Nephron (organoid): ENCODE results near the gene RNF113B.
A peak's percentile ranks its signal among the peaks of the same experiment; 100 is the strongest.

Experiments
- H3K27ac Mint-ChIP-seq, 3 experiments: 2 replicates each; pipeline ENCODE4 v1.8.0; 2020; ENCODE audit warnings: mixed read lengths in 3 of 3, mild to moderate bottlenecking in 2 of 3, moderate library complexity in 1 of 3
- H3K27me3 Mint-ChIP-seq: 2 replicates; pipeline ENCODE4 v1.8.0; 2021; ENCODE audit warnings: low read depth, mild to moderate bottlenecking, moderate library complexity, mixed read lengths
- H3K36me3 Mint-ChIP-seq: 2 replicates; pipeline ENCODE4 v1.8.0; 2020; ENCODE audit warnings: low read depth, mixed read lengths
- H3K4me1 Mint-ChIP-seq: 2 replicates; pipeline ENCODE4 v1.8.0; 2020; ENCODE audit warnings: mixed read lengths
- H3K4me3 Mint-ChIP-seq, 3 experiments: 2 replicates each; pipeline ENCODE4 v1.8.0; 2020; ENCODE audit warnings: mild to moderate bottlenecking in 3 of 3, mixed read lengths in 3 of 3, moderate library complexity in 2 of 3
- H3K9me3 Mint-ChIP-seq: 2 replicates; pipeline ENCODE4 v1.8.0; 2020; ENCODE audit warnings: mixed read lengths
- CTCF ChIP-seq, 3 experiments: fragments of 200-600 bp; sonication (generic); IDR thresholded peaks; one replicate each; pipeline ENCODE4 v1.5.0; 2021; ENCODE audit warnings: antibody characterized with exemption in 3 of 3; ENCODE audit not compliant: unreplicated experiment in 3 of 3

The RNF113B gene

DNA sequence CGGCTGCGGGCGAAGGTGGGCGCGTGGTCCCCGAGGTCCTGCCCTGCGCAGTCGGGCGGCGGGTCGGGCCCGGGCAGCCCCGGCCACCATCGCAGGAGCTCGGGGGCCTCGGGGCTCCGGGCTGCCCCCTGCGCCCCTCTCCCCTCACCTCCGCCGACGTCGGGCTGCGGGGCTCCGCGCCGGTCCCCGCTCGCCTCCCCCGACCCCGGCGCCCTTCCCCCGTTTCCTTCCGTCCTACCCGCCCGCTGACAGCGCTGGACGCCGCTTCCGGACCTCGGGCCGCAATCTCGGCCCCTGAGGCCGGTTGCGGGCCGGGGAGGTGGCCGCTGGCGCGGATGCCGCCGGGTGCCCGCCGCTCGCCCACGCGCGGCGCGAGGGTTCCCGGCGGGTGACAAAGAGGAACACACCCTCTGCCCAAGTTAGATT lies 33.5 kb downstream of the RNF113B start:
- Mint-ChIP-seq H3K36me3 (peaks cover 5% of the 10 kb centered on the region), H3K4me1 (peaks cover 42% of the 10 kb centered on the region), H3K9me3 (no peaks in the 10 kb centered on the region), H3K27me3 (peaks cover 5% of the 10 kb centered on the region), H3K4me3 (peak overlapping the region; percentile 97 to 99 (median 97)), H3K27ac (peak overlapping the region; percentile 96 to 99 (median 98))
- TF ChIP-seq CTCF (IDR thresholded peaks at IDR 0.05; ENCODE audit: unreplicated experiment in 3 of 3): no peak

DNA sequence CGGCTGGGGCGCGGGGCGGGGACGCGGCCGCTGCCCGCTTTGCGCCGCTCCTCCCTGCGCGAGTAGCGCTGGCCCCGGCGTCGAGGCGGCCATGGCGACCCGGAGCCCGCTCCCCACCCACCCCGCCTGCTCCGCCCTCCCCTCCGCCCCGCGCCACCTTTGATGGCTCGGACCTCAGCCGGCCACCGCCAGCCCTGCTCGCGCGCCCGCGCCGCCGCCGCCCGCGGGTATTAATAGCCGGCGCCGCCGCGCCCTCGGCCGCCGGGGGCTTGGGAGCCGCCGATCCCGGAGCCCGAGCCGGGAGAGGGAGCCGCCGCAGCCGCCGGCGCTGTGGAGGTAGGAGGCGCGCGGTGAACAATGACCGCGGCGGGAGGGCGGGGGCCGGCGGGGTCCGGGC lies 33.9 kb downstream of the RNF113B start:
- Mint-ChIP-seq H3K9me3 (no peaks in the 10 kb centered on the region), H3K4me1 (peaks cover 38% of the 10 kb centered on the region), H3K27me3 (peaks cover 5% of the 10 kb centered on the region), H3K4me3 (no peak overlapping the region), H3K36me3 (peaks cover under 1% of the 10 kb centered on the region), H3K27ac (no peak overlapping the region)
- TF ChIP-seq CTCF (IDR thresholded peaks at IDR 0.05; ENCODE audit: unreplicated experiment in 3 of 3): no peak

GRCh38 chr13:98142380-98143156 lies 34.5 kb downstream of the RNF113B start, which contains the start of gene FARP1:
TSS of gene FARP1 (plus strand) at chr13:98143094. CDS start at chr13:98213243, 70,149 bp downstream.
- Mint-ChIP-seq H3K27me3 (peaks cover 5% of the 10 kb centered on the region), H3K4me3 (peak within 1 kb of the TSS; percentile 97 to 99 (median 97)), H3K4me1 (peaks cover 32% of the 10 kb centered on the region), H3K27ac (peak within 1 kb of the TSS; percentile 96 to 99 (median 98)), H3K36me3 (no peaks in the 10 kb centered on the region), H3K9me3 (no peaks in the 10 kb centered on the region)
- peak in 2 of 3 experiments; percentile 21 to 38 for TF ChIP-seq CTCF (IDR thresholded peaks at IDR 0.05; ENCODE audit: unreplicated experiment in 3 of 3)

DNA sequence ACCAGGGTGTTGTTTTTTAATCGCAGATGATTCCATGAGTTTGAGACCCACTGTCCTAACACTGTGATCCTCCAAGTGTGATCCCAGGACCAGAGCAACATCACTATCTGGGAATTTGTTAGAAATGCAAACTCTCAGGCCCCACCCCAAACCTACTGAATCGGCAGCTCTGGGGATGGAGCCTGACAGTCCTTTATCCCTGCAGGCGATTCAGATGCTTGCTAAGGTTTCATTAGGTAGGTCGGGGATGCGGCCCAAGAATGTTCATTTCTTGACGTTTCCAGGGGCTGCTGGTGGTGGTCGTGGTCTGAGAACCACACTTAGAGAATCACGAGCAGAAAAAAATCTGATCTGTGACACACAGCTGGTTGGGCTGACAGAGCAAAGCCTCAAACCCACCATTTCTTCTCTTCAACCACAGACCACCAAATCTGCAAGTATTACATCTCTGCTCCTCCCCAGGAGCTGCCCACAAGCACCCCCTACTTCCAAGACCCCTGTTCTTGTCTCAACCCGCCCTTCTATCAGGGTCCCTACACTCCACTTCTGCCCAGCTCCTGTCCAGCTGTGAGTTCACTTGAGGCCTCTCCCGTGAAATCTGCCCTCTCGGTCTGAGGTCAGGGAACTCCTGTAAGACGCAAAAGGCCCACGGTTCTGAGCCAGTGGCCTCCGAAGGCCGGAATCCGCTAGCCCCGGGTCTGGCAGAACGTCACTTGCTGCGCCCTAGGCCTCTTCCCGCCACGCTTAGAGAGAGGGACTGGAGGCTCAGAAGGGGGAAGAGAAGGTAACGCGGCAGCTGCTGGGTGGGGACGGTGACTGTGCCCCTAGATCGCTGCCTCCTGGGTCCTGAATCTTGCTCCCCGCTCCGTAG lies 35.3 kb downstream of the RNF113B start:
- Mint-ChIP-seq H3K36me3 (no peaks in the 10 kb centered on the region), H3K4me3 (peak overlapping the region; percentile 81 to 86 (median 84)), H3K9me3 (no peaks in the 10 kb centered on the region), H3K27me3 (peaks cover 5% of the 10 kb centered on the region), H3K27ac (peak overlapping the region; percentile 65 to 78 (median 78)), H3K4me1 (peaks cover 24% of the 10 kb centered on the region)
- TF ChIP-seq CTCF (IDR thresholded peaks at IDR 0.05; ENCODE audit: unreplicated experiment in 3 of 3): no peak

DNA sequence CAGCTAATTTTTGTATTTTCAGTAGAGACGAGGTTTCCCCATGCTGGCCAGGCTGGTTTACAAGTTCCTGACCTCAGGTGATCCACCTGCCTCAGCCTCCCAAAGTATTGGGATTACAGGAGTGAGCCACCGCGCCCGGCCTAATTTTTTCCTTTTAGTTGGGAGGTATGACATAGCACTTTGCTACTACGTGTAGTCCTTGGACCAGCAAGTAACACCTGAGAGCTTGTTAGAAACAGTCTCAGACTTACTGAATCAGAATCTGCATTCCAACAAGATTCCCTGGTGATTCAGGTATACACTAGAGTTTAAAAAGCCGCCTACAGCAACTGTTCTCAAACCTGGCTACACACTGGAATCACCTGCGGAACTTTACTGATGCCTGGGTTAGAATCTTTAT lies 36.0 kb downstream of the RNF113B start:
- peaks cover 20% of the 10 kb centered on the region for H3K4me1 Mint-ChIP-seq
- no peaks in the 10 kb centered on the region for H3K9me3 Mint-ChIP-seq
- no peak for TF ChIP-seq CTCF (IDR thresholded peaks at IDR 0.05; ENCODE audit: unreplicated experiment in 3 of 3)
- peak overlapping the region; percentile 81 to 86 (median 84) for H3K4me3 Mint-ChIP-seq
- H3K27me3 Mint-ChIP-seq: peaks cover 5% of the 10 kb centered on the region
- peak overlapping the region in 2 of 3 experiments; percentile 65 to 78 for H3K27ac Mint-ChIP-seq
- no peaks in the 10 kb centered on the region for H3K36me3 Mint-ChIP-seq
